Suprapubic skin (tissue), 4 donors: ENCODE data around the gene IQCB1.
"Not testable (repeated sequence)": the region's sequence is repeated elsewhere in the genome, so short reads cannot be mapped to it uniquely, and the experiment has no call there.

Experiments used
- CTCF ChIP-seq, 2 donors: fragments of 200-600 bp in 1 of 2; fragments of 450-650 bp in 1 of 2; sonication (generic) in 1 of 2; IDR thresholded peaks; one replicate each; pipeline ENCODE4 v1.5.1; 2016 to 2019; ENCODE audit warnings: antibody characterized with exemption in 2 of 2, mild to moderate bottlenecking in 1 of 2, moderate library complexity in 1 of 2
- EP300 ChIP-seq: sonication (generic); formaldehyde crosslinking; IDR thresholded peaks from one replicate; pipeline ENCODE4 v1.6.1; 2017; ENCODE audit warnings: antibody characterized with exemption
- POLR2A ChIP-seq, 2 donors: fragments of 450-650 bp; IDR thresholded peaks; one replicate each; pipeline ENCODE4 v1.6.1; 2017; ENCODE audit warnings: antibody characterized with exemption in 2 of 2, mild to moderate bottlenecking in 2 of 2, moderate library complexity in 2 of 2
- POLR2AphosphoS5 ChIP-seq, 3 donors: sonication (generic); formaldehyde crosslinking; IDR thresholded peaks; one replicate each; pipeline ENCODE4 v1.6.1; 2017; ENCODE audit warnings: antibody characterized with exemption in 3 of 3

GRCh38 chr3:121775095-121775494 lies 59.8 kb downstream of the IQCB1 start:
- not testable (repeated sequence) for TF ChIP-seq CTCF (IDR thresholded peaks at IDR 0.05); POLR2AphosphoS5 (IDR thresholded peaks at IDR 0.05); POLR2A (IDR thresholded peaks at IDR 0.05); EP300
